HT1080 (cell line): Measurements from ENCODE around the gene ARHGAP22. TPM values are rescaled to one million over a fixed set of nuclear protein-coding genes. Genes with fewer than 3 reads are reported as not detected.

Experiments used
- DNase-seq: peaks from one replicate; pipeline ENCODE4 v3.0.0-alpha.2; 2015; ENCODE audit warnings: low read depth
- total RNA-seq: library from RNA; depleted of rRNA; stranded (reverse); fragments of >200 nt; shearing (Covaris generic); gene quantifications from 2 replicates; pipeline ENCODE4 v1.2.3, GENCODE V29; 2014

Gene ARHGAP22
- total RNA-seq, 1 experiment from 2014 or later: 70.8 TPM

DNA sequence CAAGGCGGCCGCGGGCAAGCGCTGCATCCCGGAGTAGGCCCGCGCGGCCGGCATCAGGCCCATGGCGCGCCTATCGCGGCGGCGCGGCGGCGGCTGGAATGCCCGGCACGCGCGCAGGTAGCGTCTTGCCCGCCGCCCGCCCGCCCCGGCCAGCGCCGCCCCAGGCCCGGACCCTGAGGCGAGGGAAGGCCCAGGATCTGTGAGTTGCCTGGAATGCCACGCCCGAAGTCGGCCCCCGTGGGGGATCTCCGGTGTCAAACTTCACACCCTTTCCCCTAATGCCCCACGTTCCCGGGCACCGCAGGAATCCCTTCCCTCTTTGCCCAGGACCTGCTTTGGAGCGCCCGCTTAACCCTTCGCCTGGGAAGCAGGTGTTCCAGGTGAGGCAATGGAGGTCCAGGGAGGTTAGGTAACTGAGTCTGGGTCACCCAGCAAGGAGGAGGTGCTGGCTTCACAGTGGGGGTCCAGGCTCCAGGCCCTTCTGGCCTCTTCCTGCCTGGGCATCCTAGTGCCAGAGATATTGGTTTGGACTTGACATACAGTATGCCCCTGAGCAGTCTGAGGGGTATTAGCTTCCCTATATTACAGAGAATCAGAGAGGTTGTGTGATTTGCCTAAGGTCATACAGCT, 138.1 kb downstream of the ARHGAP22 start:
- no peak for DNase-seq

DNA sequence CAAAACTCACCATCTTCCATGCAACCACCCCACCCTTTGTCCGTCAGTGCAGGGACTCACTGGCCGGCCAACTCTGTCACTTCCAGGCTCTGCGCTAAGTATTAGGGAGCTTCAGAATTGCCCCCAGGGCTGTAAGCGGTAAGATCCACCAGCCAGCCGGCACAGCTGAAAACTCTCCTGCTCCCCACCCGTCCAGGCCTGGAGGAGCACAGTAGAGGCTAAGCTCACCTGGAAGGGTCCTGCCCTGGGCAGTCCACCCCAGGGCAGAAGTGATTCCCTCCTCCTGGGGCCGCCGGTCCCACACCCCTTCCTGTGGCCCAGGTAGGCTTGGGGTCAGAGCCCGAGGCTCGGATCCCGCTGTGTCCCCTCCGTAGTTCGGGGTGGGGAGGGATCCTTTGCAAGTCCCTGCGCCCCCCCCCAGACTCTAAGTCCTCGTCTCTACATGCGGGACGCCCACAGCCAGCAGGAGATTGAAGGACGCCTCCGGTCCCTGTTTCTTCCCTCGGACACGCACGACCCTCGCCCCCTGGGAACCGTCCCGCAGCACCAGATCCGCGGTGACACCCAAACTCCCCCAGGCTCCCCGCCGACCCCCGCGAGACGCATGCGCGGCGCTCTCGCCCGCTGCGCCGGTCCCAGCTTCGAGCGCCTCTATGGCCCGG, 138.9 kb downstream of the ARHGAP22 start:
- DNase-seq: no peak

DNA sequence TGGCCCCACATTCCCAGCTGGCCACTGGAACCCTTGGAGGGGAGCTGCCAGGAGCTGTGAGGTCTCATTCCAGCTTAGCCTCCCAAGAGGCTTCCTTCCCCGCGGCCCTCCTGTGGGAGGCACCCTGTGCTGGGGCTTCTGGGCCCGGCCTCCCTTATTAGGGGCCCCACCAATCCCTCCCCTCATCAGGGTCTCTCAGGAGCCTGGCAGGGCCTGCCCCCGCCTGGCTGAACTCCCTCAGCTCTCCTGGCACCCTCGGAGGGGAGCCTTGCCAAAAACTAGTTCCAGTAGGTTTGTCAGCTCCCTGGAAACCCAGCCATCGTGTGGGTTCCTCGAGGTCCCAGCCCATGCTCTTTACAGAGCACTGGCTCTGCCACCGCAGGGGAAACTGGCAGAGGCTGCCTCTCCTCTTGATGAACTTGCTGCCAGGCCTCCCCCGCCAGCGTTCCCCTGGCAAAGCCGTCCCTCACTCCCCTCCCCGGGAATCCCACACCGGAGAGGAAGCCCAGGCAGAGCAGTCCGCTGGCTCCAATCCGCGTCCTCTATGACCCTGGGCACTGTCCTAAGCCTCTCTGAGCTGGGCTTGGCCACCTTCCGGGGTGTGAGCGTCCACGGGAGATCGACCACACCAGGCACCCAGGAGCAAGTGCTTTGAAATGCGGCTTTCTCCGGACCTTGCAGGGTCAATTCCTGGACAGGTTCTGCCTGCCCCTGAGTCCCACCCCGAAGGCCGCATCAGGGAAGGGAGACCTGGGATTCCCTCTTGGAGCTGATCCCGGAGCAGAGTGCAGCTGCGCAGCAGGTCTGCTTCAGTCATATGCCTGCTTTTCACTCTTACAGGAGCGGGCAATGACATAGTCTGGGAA, 139.8 kb downstream of the ARHGAP22 start:
- DNase-seq: no peak

DNA sequence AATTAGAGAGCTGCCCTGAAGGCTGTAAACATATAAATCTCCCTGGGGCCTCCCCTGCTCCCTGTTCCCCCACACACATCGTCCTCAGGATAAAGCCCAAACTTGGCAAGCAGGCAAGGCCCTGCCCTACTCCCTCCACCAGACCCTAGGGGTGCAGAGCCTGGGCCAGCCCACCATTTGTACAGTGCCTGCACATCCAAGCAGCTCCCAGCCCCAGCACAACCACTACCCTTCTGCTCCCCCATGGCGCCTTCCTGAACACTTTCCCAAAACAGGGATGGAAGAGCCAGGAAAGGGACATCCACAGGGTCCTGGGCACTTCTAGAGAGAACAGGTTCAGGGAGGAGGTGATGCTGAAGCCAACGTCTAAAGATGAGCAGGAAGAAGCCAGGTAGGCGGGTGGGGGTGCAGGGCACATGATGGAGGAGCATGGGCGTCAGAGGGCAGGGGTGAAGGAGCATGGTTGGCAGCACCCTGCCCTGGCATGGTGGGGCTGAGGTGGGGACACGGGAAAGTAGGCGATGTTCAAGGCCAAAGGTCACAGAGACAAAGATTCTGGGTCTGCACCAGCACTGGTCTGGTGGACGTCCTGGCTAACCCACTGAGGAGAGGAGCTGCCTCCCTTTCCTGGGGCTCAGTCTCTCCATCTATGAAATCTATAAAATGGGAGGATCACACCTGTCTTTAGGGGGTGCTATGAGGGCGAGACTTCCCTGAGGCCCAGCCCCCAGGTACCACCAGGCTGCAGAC, 140.6 kb downstream of the ARHGAP22 start:
- DNase-seq: no peak

DNA sequence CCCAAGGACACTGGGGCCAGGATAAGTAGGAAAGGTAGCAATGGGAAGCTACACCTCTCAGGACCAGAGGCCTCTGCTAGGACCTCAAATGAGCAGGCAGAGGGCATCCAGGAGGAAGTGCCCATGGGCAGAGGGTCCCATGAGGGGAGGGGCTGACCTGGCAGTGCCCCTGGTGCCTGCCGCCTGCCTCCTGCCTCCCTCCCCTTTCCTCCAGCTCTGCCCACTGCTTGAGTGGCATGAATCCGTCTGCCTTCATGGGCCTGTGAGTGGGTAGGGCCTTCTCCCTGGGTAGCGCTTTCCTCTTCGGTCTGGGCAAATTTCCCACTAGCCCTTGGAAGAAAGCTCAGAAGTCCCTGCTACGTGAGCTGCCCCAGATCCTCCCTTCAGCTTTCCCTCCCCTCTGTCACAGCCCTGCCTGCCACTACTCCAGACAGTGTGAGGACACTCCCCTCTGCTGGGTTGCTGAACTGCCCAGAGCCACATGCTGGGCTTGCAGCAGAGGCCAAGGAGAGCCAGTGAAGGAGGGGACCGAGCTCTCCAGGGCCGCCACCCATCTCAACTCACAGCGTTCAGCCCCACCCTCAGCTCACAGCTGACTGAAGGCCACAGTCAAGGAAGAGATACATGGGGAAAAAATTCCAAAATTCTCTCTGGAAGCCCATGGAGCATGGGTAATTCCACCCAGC, 141.4 kb downstream of the ARHGAP22 start:
- no peak for DNase-seq

DNA sequence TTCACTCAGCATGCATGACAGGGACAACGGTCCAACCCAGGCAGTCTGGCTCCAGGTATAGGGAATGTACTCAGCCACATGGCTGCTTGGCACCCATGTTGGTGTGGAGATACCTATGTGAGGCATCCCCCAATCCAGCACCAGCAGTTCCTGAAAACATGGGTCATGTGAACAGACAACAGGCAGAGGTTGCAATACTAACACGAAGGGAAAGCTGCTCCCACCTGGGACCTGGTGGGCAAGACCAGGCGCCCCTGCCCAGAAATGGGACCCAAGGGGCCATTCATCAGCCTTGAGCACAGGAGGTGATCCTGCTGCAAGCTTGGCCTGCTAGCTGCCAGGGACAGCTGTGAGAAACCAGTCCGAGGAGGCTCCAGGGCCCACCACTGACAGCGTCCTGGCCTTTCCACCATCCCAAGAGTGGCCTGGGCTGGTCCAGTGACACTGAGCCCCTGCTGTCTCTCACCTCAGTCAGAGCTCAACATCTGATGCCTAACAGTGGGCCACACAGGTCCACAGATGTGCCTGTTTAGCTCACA, 142.3 kb downstream of the ARHGAP22 start:
- DNase-seq: no peak

DNA sequence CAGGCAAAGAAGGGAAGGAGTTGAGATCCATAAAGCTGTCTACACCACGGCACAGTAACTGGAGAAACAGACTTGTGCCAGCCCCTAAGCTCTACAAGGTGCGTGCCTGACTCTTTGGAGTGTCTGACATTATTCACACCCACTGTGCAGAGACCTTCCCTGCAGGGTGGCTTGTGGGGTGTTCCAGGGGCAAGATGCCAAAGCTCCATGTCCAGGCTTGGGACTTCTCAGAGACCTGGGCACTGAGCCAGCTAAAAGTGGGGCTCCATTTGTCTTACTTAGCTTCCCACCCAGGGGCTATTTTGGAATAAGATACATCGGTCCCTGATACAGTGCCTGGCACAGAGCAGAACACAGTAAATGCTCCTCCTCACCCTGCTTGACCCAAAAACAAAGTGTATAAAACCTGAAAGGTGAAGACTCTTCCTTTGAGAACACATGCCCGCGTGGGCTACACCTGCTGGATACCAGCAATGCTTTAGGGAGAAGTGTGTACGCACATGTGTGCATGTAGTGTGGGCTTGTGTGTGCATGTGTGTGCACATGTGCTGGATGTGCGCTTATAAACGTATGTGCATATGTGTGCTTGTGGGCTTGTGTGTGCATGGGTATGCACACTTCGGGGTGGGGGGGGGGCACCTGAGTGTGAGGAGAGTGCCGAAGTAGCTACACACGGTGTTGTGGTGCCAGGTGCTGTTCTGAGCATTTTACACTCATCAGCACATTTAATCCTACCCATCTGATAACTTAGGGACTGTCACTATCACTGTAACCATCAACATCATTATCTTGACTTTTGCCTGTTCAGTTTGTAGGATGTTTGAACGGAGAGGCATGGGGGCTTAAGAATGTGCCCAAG, 143.0 kb downstream of the ARHGAP22 start:
- DNase-seq: no peak

DNA sequence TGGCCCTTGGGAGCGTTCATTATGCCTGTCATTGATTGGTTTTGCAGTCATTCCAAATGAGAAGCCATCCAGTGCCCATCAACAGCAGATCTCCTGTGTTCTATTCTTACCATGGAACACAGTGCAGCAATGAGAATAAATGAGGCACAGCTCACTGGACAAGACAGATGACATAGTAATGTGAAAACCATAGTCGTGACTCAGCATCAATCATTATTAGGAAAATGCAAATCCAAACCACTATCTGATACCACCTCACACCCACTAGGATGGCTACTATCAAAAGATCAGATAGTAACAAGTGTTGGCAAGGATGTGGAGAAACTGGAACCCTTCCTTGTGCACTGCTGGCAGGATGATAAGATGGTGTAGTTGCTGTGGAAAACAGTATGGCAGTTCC, 144.7 kb downstream of the ARHGAP22 start:
- DNase-seq: no peak

DNA sequence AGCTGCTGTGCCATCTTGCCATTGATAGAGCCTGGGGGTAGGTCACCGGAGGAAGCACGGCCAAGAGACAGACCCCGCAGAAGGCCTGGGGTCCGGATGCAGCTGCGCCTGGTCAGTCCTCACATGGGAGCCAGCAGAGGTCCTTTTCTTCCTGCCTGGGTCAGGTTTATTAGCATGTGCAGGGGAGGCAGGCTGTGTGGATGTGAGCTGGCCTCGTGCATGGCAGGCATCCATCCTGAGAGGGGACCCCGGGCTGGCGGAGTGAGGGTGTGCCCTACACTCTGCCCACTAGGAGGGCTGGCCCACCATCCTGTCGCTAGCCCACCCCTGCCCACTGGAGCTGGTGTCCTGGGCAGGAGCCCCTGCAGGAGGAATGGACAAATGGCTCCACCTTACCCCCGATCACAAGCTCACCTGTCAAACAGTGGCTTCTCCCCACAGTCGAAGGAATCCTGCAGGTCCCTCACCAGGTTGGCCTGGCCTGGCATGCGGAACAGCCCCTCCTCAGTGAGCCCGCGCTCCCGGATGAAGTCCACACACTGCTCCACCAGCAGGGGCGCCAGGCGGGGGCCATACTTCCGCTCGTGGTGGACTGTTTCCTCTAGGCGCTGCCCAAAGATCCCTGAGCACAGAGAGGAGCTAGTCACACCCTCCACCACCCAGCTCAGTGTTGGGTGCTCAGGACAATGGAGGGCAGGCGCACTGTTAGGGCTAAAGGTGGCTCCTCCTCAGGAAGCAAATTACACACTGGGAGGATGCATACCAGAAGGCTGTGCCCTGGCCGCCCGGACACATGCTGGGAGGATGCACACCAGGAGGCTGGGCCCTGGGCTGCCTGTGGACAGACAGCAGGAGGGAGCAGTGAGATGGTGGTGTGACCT, 145.4 kb downstream of the ARHGAP22 start:
- no peak for DNase-seq

DNA sequence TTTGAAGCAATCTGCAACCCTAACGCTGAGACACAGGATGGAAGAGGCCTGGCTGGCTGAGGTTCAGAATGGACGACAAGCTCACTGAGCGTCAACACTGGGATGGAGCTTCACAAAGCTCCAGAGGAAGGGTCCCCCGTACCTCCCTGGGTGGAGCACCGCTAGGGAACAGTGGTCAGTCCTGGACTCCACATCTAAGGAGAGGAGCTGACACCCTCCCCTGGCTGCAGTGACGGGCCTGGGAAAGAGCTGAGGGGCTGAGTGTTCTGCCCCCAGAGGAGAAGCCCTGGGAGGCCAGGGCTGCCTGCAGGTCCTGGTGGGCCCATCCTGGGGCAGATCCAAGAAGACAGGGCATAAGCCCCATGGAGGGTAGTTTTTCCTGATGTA, 146.2 kb downstream of the ARHGAP22 start:
- DNase-seq: no peak

DNA sequence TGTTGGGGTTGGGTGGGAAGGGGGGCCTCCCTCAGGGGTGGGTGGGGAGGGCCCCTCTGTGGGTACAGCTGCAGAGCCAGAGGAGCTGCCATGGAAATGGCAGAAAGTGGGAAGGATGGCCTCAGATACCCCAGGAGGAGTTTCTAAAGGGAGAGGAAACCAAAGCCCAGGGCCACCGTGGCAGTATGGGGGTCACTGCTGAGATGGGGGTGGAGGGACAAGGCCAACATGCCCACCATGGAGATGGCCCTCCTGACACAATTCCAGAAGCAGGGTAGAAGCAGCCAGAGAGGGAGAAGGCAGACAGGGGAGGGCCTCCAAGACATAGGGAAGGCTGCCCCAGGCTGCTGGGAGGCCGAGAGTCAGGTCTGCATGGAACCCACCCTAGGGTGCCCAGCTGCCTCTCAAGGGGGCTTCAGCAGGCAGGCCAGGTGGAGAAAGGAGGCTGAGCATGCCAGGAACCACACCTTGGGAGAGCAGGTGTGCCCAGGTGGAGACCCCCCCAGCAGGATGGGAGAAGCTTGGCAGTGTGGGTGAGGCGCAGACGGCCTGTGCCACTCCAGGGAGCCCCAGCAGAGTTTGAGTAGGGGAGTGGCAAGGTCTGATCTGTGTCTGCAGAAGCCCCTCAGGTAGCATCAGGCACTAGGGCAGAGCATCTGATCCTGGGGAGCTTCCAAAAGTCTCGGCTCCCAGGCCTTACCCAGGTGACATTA, 146.8 kb downstream of the ARHGAP22 start:
- no peak for DNase-seq

DNA sequence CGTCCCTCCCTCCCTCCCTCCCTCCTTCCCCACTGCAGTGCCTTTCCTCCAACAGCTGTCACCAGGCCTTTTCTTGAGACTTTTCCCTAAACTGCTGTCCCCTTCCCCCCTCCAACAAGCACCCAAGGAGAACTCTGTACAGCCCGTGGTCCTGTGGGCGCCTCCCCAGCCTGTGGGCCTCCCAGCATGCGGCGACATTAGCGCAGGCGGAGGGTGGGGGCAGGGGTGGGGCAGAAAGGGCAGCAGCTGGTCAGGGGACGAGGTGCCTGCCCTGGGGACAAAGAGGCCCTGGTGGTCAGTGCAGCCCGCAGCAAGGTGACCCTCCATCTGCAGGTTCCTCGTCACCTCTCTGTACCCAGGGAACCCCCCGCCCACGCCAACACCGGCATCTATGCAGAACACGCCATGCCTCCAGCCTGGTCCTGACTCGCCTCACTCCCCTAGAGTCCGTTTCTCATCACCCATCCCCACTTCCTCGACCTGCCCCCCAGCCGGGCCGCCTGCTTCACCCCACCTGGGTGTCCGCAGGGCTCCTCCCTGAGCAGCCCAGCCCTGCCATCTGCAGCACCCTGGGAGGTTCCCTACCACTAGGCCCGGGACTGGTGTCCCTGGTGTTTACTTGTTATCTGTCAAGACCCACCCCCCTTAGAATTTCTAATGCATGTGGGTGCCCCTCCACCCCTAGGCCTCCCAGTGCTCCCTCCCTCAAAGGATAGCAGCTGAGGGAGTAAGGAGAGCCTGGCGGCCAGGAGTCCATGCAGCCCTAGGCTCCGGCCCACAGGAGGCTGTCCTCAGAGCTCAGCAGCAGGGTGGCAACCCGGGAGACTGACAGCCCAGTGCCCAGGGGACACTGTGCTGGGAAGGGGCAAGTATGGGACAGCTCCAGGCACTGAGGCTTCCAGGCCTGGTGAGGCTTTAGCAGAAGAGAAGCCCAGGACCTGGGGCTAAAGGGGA, 147.8 kb downstream of the ARHGAP22 start:
- no peak for DNase-seq

DNA sequence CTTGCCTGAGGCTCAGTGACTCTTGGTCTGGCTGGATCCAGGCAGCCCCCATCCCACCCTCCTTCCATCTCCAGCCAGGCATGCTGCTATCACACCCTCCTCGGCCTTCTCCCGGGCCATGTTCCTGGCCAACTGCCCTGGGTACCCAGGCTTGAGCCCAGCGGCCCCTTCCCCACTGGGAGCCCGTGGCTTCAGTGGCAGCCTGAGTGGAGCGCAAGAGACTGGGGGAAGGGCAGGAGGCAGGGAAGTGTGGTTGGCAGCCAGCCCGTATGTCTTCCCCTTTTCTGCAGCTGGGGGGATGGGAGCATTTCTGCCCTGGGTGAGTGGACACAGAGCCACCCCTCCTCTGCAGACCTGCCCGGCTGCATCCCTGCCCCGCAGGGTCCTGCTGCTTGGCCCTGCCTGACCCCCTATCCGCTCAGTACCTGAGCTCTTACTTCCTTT, 148.5 kb downstream of the ARHGAP22 start:
- no peak for DNase-seq

DNA sequence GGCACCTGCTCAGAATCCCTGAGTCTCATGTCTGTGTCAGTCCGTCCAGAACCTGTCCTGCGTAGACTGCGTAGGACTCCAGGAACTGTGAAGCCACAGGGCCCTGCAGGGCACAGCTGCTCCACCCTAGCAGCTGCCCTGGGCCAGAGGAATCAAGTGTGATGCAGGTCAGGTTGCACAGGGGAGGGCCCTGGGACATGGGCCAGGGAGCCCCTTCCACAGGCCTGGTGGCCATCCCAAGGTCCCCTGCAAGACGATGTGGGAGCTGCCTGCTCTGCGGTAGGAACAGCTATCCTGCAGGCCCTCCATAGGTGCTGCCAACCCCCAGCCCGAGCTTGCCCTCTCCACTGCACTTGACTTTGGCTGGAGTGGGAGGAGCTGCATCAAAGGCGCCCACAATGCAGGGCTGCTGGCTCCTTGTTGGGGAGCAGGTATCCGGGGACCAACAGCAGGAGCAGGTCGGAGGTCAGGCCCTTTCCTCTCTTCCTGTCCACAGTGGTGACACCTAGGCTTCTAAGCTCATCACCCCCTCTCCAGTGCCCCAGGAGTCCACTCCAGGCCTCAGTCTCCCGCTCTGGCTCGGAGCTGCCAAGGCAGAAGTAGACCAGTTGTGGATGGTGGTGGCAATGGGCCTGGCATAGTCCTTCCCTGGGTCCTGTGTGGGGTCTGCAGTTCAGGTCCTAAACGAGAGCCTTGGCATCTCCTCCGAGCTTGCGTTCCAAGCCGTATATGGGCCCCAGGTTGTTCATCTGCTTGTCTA, 149.3 kb downstream of the ARHGAP22 start:
- no peak for DNase-seq

DNA sequence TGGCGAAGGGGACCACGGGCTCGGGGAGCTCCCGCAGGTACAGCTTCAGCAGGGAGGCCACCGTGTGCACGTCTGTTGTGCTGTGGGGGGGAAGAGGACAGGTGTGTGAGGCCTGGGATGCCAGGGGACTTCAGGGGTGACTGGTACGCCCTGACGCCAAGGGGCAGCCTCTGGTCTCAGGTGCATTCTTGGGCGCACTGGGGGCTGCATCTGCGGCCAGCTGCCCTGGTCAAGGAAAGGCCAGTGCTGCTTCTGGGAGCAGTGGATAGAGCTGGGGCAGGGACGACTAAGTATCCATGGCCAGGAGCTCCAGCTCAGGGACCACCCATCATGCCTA, 149.8 kb downstream of the ARHGAP22 start:
- no peak for DNase-seq
